Thoracic aorta (tissue), 2 donors: ENCODE data around the gene GADL1. TPM values are rescaled to one million over a fixed set of nuclear protein-coding genes. Genes with fewer than 3 reads are reported as not detected.

Source experiments
- ATAC-seq: fragments of 150-250 bp; one replicate; pipeline ENCODE4 v1.8.0; 2017; ENCODE audit warnings: low read depth; ENCODE audit not compliant: insufficient number of reproducible peaks, low FRiP score
- DNase-seq: peaks from one replicate; pipeline ENCODE4 v3.0.0-alpha.2; 2020; ENCODE audit warnings: low spot score
- H3K27ac ChIP-seq, 2 donors: fragments of 200-600 bp; sonication (generic); 1 replicate in 1 of 2; 2 replicates in 1 of 2; pipeline ENCODE4 v1.5.1; 2016; ENCODE audit warnings: mild to moderate bottlenecking in 2 of 2, moderate library complexity in 2 of 2
- H3K27me3 ChIP-seq: fragments of 200-600 bp; sonication (generic); replicated peaks from 2 replicates; pipeline ENCODE4 v1.6.0; 2016; ENCODE audit warnings: mild to moderate bottlenecking; ENCODE audit not compliant: insufficient read depth
- H3K36me3 ChIP-seq: fragments of 200-600 bp; sonication (generic); one replicate; pipeline ENCODE4 v1.5.1; 2016
- H3K4me1 ChIP-seq, 2 donors: fragments of 200-600 bp; sonication (generic); 1 replicate in 1 of 2; 2 replicates in 1 of 2; pipeline versions ENCODE4 v1.5.1 to v1.6.0; 2016; ENCODE audit warnings: low read depth in 2 of 2, mild to moderate bottlenecking in 1 of 2; ENCODE audit not compliant: control insufficient read depth in 1 of 2
- H3K4me3 ChIP-seq: fragments of 200-600 bp; sonication (generic); 2 replicates; pipeline ENCODE4 v1.5.1; 2016; ENCODE audit warnings: mild to moderate bottlenecking
- H3K9me3 ChIP-seq: fragments of 200-600 bp; sonication (generic); 2 replicates; pipeline ENCODE4 v1.5.1; 2016
- total RNA-seq, 2 donors: library from RNA; depleted of rRNA; stranded (reverse); fragments of >200 nt; gene quantifications; one replicate each; pipeline versions ENCODE4 v1.1.0 to v1.2.3, GENCODE V29; 2016
- TF ChIP-seq, protein P1 (sequence below): fragments of 200-600 bp; sonication (generic); IDR thresholded peaks from one replicate; pipeline ENCODE4 v1.5.1; 2019; ENCODE audit warnings: antibody characterized with exemption

The GADL1 gene
- total RNA-seq, 2 donors from 2014 or later: 0.27 to 1.1 TPM

DNA sequence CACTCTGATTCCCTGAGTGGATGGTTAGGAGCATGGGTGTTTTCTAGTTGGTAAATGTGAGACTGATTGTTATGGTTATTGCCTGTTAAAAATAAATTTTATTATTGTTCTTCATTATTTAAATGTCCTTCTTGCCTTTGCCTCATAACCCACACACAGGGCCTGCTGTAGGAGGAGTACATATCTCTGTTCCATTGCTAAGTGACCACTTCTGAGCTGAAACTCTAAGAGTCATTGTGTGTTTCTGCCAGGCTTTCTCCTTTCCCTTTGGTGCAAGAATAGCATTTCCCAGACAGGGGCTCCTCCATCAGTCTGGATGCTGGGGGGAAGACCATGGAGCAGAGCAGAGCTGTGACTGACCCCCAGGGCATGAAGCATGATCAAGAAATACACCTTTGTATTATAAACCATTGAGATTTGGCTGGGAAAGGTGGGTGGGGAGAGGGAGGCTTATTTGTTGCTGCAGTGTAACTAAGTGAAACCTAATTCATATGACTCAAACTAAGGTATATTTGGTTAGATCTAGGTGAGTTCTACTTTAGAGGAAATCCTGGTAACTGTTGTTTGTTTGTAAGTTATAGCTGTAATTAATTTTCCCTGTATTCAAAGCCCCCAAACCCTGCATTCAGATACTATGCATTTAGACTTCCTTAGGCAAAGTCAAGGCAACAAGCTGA lies 150.7 kb downstream of the GADL1 start:
- Histone ChIP-seq H3K4me3 (no peak overlapping the region), H3K27me3 (no peaks in the 10 kb centered on the region), H3K9me3 (no peaks in the 10 kb centered on the region), H3K4me1 (no peaks in the 10 kb centered on the region), H3K27ac (no peak overlapping the region), H3K36me3 (no peaks in the 10 kb centered on the region)
- DNase-seq (no peak), ATAC-seq (no peak)
- TF ChIP-seq, protein P1, sequence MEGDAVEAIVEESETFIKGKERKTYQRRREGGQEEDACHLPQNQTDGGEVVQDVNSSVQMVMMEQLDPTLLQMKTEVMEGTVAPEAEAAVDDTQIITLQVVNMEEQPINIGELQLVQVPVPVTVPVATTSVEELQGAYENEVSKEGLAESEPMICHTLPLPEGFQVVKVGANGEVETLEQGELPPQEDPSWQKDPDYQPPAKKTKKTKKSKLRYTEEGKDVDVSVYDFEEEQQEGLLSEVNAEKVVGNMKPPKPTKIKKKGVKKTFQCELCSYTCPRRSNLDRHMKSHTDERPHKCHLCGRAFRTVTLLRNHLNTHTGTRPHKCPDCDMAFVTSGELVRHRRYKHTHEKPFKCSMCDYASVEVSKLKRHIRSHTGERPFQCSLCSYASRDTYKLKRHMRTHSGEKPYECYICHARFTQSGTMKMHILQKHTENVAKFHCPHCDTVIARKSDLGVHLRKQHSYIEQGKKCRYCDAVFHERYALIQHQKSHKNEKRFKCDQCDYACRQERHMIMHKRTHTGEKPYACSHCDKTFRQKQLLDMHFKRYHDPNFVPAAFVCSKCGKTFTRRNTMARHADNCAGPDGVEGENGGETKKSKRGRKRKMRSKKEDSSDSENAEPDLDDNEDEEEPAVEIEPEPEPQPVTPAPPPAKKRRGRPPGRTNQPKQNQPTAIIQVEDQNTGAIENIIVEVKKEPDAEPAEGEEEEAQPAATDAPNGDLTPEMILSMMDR: no peak

GRCh38 chr3:30742796-30743619 lies 151.5 kb downstream of the GADL1 start:
- DNase-seq: no peak
- Histone ChIP-seq H3K4me1 (no peaks in the 10 kb centered on the region), H3K4me3 (no peak overlapping the region), H3K36me3 (no peaks in the 10 kb centered on the region), H3K27me3 (no peaks in the 10 kb centered on the region), H3K9me3 (no peaks in the 10 kb centered on the region), H3K27ac (no peak overlapping the region)
- TF ChIP-seq, protein P1: no peak
- no peak for ATAC-seq

- no peak for ATAC-seq
- no peaks in the 10 kb centered on the region for H3K27me3 ChIP-seq
- H3K9me3 ChIP-seq: no peaks in the 10 kb centered on the region
- no peaks in the 10 kb centered on the region for H3K36me3 ChIP-seq
- TF ChIP-seq, protein P1: no peak
- H3K27ac ChIP-seq: no peak overlapping the region
- no peak for DNase-seq
- H3K4me1 ChIP-seq: no peaks in the 10 kb centered on the region
- no peak overlapping the region for H3K4me3 ChIP-seq
Observed at GRCh38 chr3:30741889-30742288, 152.6 kb downstream of the GADL1 start.

DNA sequence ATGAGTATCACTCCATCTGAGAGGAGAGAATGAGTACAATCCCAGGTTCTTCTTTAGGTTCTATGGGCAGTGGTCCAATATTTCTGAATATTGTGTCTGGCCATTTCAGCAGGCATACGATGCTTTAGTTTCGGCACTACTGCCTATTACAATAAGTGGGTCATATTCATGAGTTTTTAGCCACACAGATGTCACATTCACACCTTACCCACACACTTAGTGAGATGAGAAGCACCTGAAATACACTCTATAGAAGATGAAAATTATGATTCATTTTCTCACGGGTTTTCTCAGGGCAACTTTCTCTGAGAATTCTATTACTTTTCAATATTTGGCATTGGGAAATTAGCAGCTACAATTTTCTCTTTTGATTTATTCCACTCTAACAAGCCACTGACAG lies 155.9 kb downstream of the GADL1 start:
- TF ChIP-seq, protein P1: no peak
- Histone ChIP-seq H3K9me3 (no peaks in the 10 kb centered on the region), H3K4me1 (no peaks in the 10 kb centered on the region), H3K36me3 (no peaks in the 10 kb centered on the region), H3K27ac (no peak overlapping the region), H3K27me3 (no peaks in the 10 kb centered on the region), H3K4me3 (no peak overlapping the region)
- no peak for ATAC-seq
- DNase-seq: no peak

GRCh38 chr3:30737743-30738499 lies 156.5 kb downstream of the GADL1 start:
- Histone ChIP-seq H3K27ac (no peak overlapping the region), H3K4me3 (no peak overlapping the region), H3K36me3 (no peaks in the 10 kb centered on the region), H3K9me3 (no peaks in the 10 kb centered on the region), H3K4me1 (no peaks in the 10 kb centered on the region), H3K27me3 (no peaks in the 10 kb centered on the region)
- TF ChIP-seq, protein P1: no peak
- ATAC-seq (no peak), DNase-seq (no peak)
